ENCODE data around the gene CTDP1. TPM values are rescaled to one million over a fixed set of nuclear protein-coding genes. Genes with fewer than 3 reads are reported as not detected.

CTDP1 gene
- total and polyA plus RNA-seq, 9 of the 15 experiments (the other 6 are each of a cell fraction or from before 2014, with no cell fraction given) = 0.07 to 19.2 (median 4.0) TPM

GRCh38 chr18:79680891-79681339, 1.3 kb downstream of the CTDP1 start:
- DNase-seq (ENCODE audit: extremely low read depth in 1 of 4, low spot score in 3 of 4) (no peak), ATAC-seq (no peak), FAIRE-seq (no peak)
- Histone ChIP-seq H3K79me2 (ENCODE audit: control insufficient read depth, insufficient read depth, low read length) (peaks cover 83% of the 10 kb centered on the region), H3K27me3 (ENCODE audit: control insufficient read depth in 2 of 2, insufficient read depth in 2 of 2, low read length in 2 of 2) (no peaks in the 10 kb centered on the region), H3K36me3 (ENCODE audit: control insufficient read depth, insufficient read depth, low read length) (peaks cover 17% of the 10 kb centered on the region; the same call in 2 of the 3 replicates), H3K4me3 (peak overlapping the region; percentile 74), H3K4me1 (replicated peaks in 1 of 2; ENCODE audit: control insufficient read depth in 2 of 2, insufficient read depth in 2 of 2, low read length in 2 of 2) (peaks cover 15 to 26% of the 10 kb centered on the region in 2 experiments), H3K27ac (ENCODE audit: extremely low read depth, low read depth, low read length) (peak overlapping the region; percentile 99; the same call in 2 of the 3 replicates), H4K20me1 (replicated peaks; ENCODE audit: control insufficient read depth, insufficient read depth, low read length) (peaks cover 7% of the 10 kb centered on the region), H3K9ac (ENCODE audit: insufficient read depth in 1 of 2, low read depth in 2 of 2, low read length in 2 of 2) (peak overlapping the region; percentile 94 to 99; a peak in 3 of 4 replicates), H2AFZ (ENCODE audit: low read depth, low read length) (no peak overlapping the region), H3K9me3 (replicated peaks; ENCODE audit: control insufficient read depth, insufficient read depth, low read depth, low read length) (no peaks in the 10 kb centered on the region), H3K9me1 (ENCODE audit: control insufficient read depth, insufficient read depth, low read length) (no peaks in the 10 kb centered on the region), H3K4me2 (ENCODE audit: insufficient read depth, low read length) (peak overlapping the region; percentile 86)
- TF ChIP-seq PHTF2 (CRISPR knock-in tag; IDR thresholded peaks at IDR 0.05) (no peak), ZBTB1 (CRISPR knock-in tag; IDR thresholded peaks at IDR 0.05; ENCODE audit: borderline replicate concordance, low read depth) (no peak), CHD1 (IDR thresholded peaks at IDR 0.05; ENCODE audit: low read length) (no peak), GTF2F1 (IDR thresholded peaks at IDR 0.05; ENCODE audit: low read depth, low read length) (no peak)
- WGBS (ENCODE audit: insufficient coverage, low coverage, missing lambda C conversion rate) = 39% methylated on average over 5 of the region's 20 CpGs
- BruUV-seq (replicated peaks) = no TSS peak
- intact Hi-C loops (cut with micrococcal nuclease) = no loop called here
- CTCF ChIA-PET (ENCODE audit: low intra/inter-chr PET ratio) = no interaction called here
- in situ Hi-C loops (cut with MboI) = no loop called here
- POLR2A ChIA-PET = interaction anchor here (0.6 to 1.3 kb wide), 4 partner anchors 10 to 70 kb away, joined by 3 to 6 read pairs (median 3); no protein-coding TSS in a partner anchor
